GM12878 (cell line): ENCODE measurements around the gene DYTN. TPM values are rescaled to one million over a fixed set of nuclear protein-coding genes. Genes with fewer than 3 reads are reported as not detected.

ENCODE experiments used
- ATAC-seq: fragments of 200-7000 bp; cut with Tn5 transposase; 3 replicates; pipeline ENCODE4 v1.9.1; 2020; ENCODE audit warnings: mild to moderate bottlenecking, moderate library complexity
- BruUV-seq: library from RNA; stranded (reverse); fragments of 400-500 nt; replicated peaks from 2 replicates; lab custom pipeline; 2021; lab: Mats Ljungman, UMichigan
- CTCF ChIA-PET: fragments of 300-600 bp; sonication (Branson Sonifier 250); formaldehyde crosslinking; extraction: SDS; loops from one replicate; lab custom pipeline; 2021; ENCODE audit warnings: inconsistent platforms; lab: Yijun Ruan, JAX
- POLR2A ChIA-PET: fragments of 350-600 bp; formaldehyde crosslinking; extraction: SDS; loops from one replicate; lab custom pipeline; 2021; ENCODE audit warnings: inconsistent platforms; lab: Charles Lee
- RAD21 ChIA-PET: fragments of 300-600 bp; sonication (Branson Sonifier 250); formaldehyde crosslinking; loops from one replicate; lab custom pipeline; 2023; ENCODE audit warnings: antibody characterized with exemption; ENCODE audit not compliant: unreplicated experiment; lab: Charles Lee
- SMC1A ChIA-PET: fragments of 300-600 bp; sonication (Branson Sonifier 250); formaldehyde crosslinking; loops from one replicate; lab custom pipeline; 2023; ENCODE audit not compliant: unreplicated experiment, uncharacterized antibody; lab: Charles Lee
- DNase-seq: peaks from one replicate; pipeline ENCODE4 v3.0.0-alpha.2; 2011; ENCODE audit warnings: low read depth, low spot score
- FAIRE-seq: peaks from 3 replicates; lab custom pipeline; 2011; peaks lifted over from hg19 to GRCh38; lab: Jason Lieb, UNC
- H2AFZ ChIP-seq: 2 replicates; pipeline ENCODE4 v1.6.0; 2011; ENCODE audit warnings: low read depth, low read length, control low read depth; ENCODE audit not compliant: control insufficient read depth
- H3K27ac ChIP-seq: 2 replicates; pipeline ENCODE4 v1.5.1; 2011; ENCODE audit warnings: control low read depth; ENCODE audit not compliant: control insufficient read depth, insufficient read depth
- H3K27me3 ChIP-seq, 2 experiments: replicated peaks in 1 of 2; 2 replicates each; pipeline versions ENCODE4 v1.6.0 to v1.6.1; 2011; ENCODE audit warnings: low read length in 1 of 2; ENCODE audit not compliant: control insufficient read depth in 2 of 2, insufficient read depth in 2 of 2
- H3K36me3 ChIP-seq, 2 experiments: 2 replicates each; pipeline ENCODE4 v1.5.1; 2011; ENCODE audit warnings: low read length in 1 of 2; ENCODE audit not compliant: control insufficient read depth in 2 of 2, insufficient read depth in 2 of 2
- H3K4me1 ChIP-seq: 2 replicates; pipeline ENCODE4 v1.6.1; 2011; ENCODE audit warnings: mild to moderate bottlenecking, low read length, moderate library complexity, mixed read lengths; ENCODE audit not compliant: control insufficient read depth, insufficient read depth
- H3K4me2 ChIP-seq: 2 replicates; pipeline ENCODE4 v1.6.0; 2011; ENCODE audit warnings: control low read depth; ENCODE audit not compliant: control insufficient read depth, insufficient read depth
- H3K4me3 ChIP-seq: fragments of 200-600 bp; sonication (generic); 2 replicates; pipeline ENCODE4 v1.5.1; 2016
- H3K79me2 ChIP-seq: 2 replicates; pipeline ENCODE4 v1.6.0; 2011; ENCODE audit warnings: low read length; ENCODE audit not compliant: control insufficient read depth, insufficient read depth
- H3K9ac ChIP-seq: 2 replicates; pipeline ENCODE4 v1.8.0; 2011; ENCODE audit warnings: low read length, control low read depth, mixed read lengths; ENCODE audit not compliant: control insufficient read depth, insufficient read depth
- H3K9me3 ChIP-seq: replicated peaks from 3 replicates; pipeline ENCODE4 v1.5.1; 2011; ENCODE audit warnings: mild to moderate bottlenecking, low read length; ENCODE audit not compliant: control insufficient read depth, insufficient read depth
- H4K20me1 ChIP-seq: 2 replicates; pipeline ENCODE4 v1.6.0; 2011; ENCODE audit not compliant: control insufficient read depth, insufficient read depth
- DPF2 ChIP-seq: fragments of 450-650 bp; IDR thresholded peaks from 2 replicates; pipeline ENCODE4 v1.6.1; 2017; ENCODE audit warnings: mild to moderate bottlenecking
- HSF1 ChIP-seq: fragments of 150-350 bp; IDR thresholded peaks from 2 replicates; pipeline ENCODE4 v1.6.1; 2014; ENCODE audit warnings: mild to moderate bottlenecking, low read depth, low read length
- RB1 ChIP-seq: fragments of 450-650 bp; formaldehyde crosslinking; IDR thresholded peaks from 2 replicates; pipeline ENCODE4 v1.6.1; 2017; ENCODE audit warnings: mild to moderate bottlenecking, borderline replicate concordance
- WGBS: methylation state at CpG from one replicate; pipeline ENCODE4 v1.1.6; 2016; ENCODE audit warnings: low lambda C conversion rate; ENCODE audit not compliant: insufficient replicate concordance, insufficient coverage; ENCODE audit errors: missing lambda C conversion rate; 5-methylcytosine and 5-hydroxymethylcytosine counted together
- in situ Hi-C: fragments of 300-500 bp; cut with MboI; formaldehyde crosslinking; loops from 9 replicates; pipeline ENCODE4 v1.14.3; 2018; ENCODE audit warnings: mixed read lengths
- intact Hi-C: fragments of 100-400 bp; cut with micrococcal nuclease; formaldehyde crosslinking; loops from one replicate; pipeline ENCODE4 v1.14.2; 2022; ENCODE audit not compliant: unreplicated experiment
- polyA plus RNA-seq, 11 experiments: library from polyadenylated mRNA; depleted of rRNA in 4 of 11; unstranded in 6 of 11; stranded (reverse) in 5 of 11; fragments of >200 nt; fragmentation: Nextera tagmentation in 4 of 11; fragmentation: Illumina TruSeq in 1 of 11; extraction: Ambion mirVana in 4 of 11; extraction: Trizol in 1 of 11; gene quantifications; 1 replicate in 1 of 11; 2 replicates in 10 of 11; pipeline versions ENCODE4 v1.2.1 to v1.2.3, GENCODE V29; 2011 to 2016; ENCODE audit warnings: inconsistent platforms in 2 of 11, missing spikeins in 2 of 11, low read depth in 1 of 11
- total RNA-seq, 4 experiments: library from RNA; depleted of rRNA in 3 of 4; stranded (reverse); fragments of >200 nt in 3 of 4; fragmentation: Illumina TruSeq in 1 of 4; extraction: Trizol in 1 of 4; gene quantifications; 2 replicates each; pipeline versions ENCODE4 v1.2.1 to v1.2.3, GENCODE V29; 2013 to 2021

Gene DYTN
- total and polyA plus RNA-seq, 10 of the 15 experiments (the other 5 are each of a cell fraction or from before 2014, with no cell fraction given) = 0.02 to 0.32 (median 0.09) TPM; not detected in 3

- no peak for TF ChIP-seq HSF1
- TF ChIP-seq DPF2 = no peak
Observed at GRCh38 chr2:206619011-206619410, 99.2 kb downstream of the DYTN start (continued).

- no TSS peak for BruUV-seq
- intact Hi-C loops = no loop called here
- ChIA-PET CTCF (interaction anchor here (0.7 to 1.7 kb wide), 2 partner anchors 31 to 58 kb away, joined by 3 to 4 read pairs; no protein-coding TSS in a partner anchor), POLR2A (no interaction called here), RAD21 (no interaction called here), SMC1A (interaction anchor here (1.2 kb wide), 1 partner anchor 11 kb away, joined by 3 read pairs; no protein-coding TSS in a partner anchor)
- ATAC-seq = no peak
- no peaks in the 10 kb centered on the region for H3K79me2 ChIP-seq
- no peak overlapping the region for H3K27ac ChIP-seq
- no peak overlapping the region for H3K4me3 ChIP-seq
- no peaks in the 10 kb centered on the region for H3K27me3 ChIP-seq
- no peaks in the 10 kb centered on the region for H4K20me1 ChIP-seq
- no peaks in the 10 kb centered on the region for H3K9me3 ChIP-seq
- no peaks in the 10 kb centered on the region for H3K36me3 ChIP-seq
- 73% methylated on average over 2 of the region's 2 CpGs for WGBS
- no peak overlapping the region for H3K9ac ChIP-seq
- in situ Hi-C loops = no loop called here
- no peak overlapping the region for H3K4me2 ChIP-seq
- H3K4me1 ChIP-seq = no peaks in the 10 kb centered on the region
- no peak overlapping the region for H2AFZ ChIP-seq
- no peak for TF ChIP-seq RB1
- FAIRE-seq = no peak
- DNase-seq = no peak
Observed at GRCh38 chr2:206616151-206616550, 102.0 kb downstream of the DYTN start.
